Thyroid gland (tissue), 4 donors: ENCODE results near the gene APOA4. TPM values are rescaled to one million over a fixed set of nuclear protein-coding genes. Genes with fewer than 3 reads are reported as not detected.

Experiments used
- DNase-seq, 2 donors: peaks; one replicate each; pipeline ENCODE4 v3.0.0-alpha.2; 2019
- H3K27ac ChIP-seq, 3 donors: fragments of 200-600 bp; sonication (generic); 1 replicate in 2 of 3; 2 replicates in 1 of 3; pipeline ENCODE4 v1.5.1; 2016 to 2019; ENCODE audit warnings: mild to moderate bottlenecking in 1 of 3, moderate library complexity in 1 of 3
- H3K27me3 ChIP-seq: fragments of 200-600 bp; sonication (generic); one replicate; pipeline ENCODE4 v1.5.1; 2019
- H3K36me3 ChIP-seq, 2 donors: fragments of 200-600 bp; sonication (generic); one replicate each; pipeline ENCODE4 v1.5.1; 2016 to 2019
- H3K4me1 ChIP-seq, 2 donors: fragments of 200-600 bp; sonication (generic); one replicate each; pipeline ENCODE4 v1.5.1; 2017 to 2019
- H3K4me3 ChIP-seq, 3 donors: fragments of 200-600 bp; sonication (generic); replicated peaks in 1 of 3; 1 replicate in 2 of 3; 2 replicates in 1 of 3; pipeline ENCODE4 v1.5.1; 2016; ENCODE audit warnings: mild to moderate bottlenecking in 1 of 3
- H3K9me3 ChIP-seq: fragments of 200-600 bp; sonication (generic); one replicate; pipeline ENCODE4 v1.5.1; 2017
- POLR2A ChIP-seq, 2 donors: fragments of 450-650 bp; IDR thresholded peaks; one replicate each; pipeline ENCODE4 v1.6.1; 2017; ENCODE audit warnings: antibody characterized with exemption in 2 of 2, mild to moderate bottlenecking in 2 of 2, moderate library complexity in 1 of 2
- WGBS, 2 donors: methylation state at CpG; one replicate each; pipeline ENCODE4 v1.1.5; 2017; 5-methylcytosine and 5-hydroxymethylcytosine counted together
- intact Hi-C: fragments of 100-400 bp; cut with DNase I; formaldehyde crosslinking; loops from one replicate; pipeline ENCODE4 v1.15.1; 2023
- total RNA-seq, 4 donors: library from RNA; depleted of rRNA; stranded (reverse); fragments of >200 nt; gene quantifications; one replicate each; pipeline ENCODE4 v1.2.3, GENCODE V29; 2016
- TF ChIP-seq, protein P1 (sequence below), 6 experiments: fragments of 200-600 bp in 3 of 6; fragments of 450-650 bp in 3 of 6; sonication (generic) in 3 of 6; IDR thresholded peaks; one replicate each; pipeline ENCODE4 v1.5.1; 2016 to 2019; ENCODE audit warnings: antibody characterized with exemption in 6 of 6, mild to moderate bottlenecking in 2 of 6, inconsistent platforms in 1 of 6, moderate library complexity in 1 of 6

The APOA4 gene
- total RNA-seq, 4 donors from 2014 or later: not detected

DNA sequence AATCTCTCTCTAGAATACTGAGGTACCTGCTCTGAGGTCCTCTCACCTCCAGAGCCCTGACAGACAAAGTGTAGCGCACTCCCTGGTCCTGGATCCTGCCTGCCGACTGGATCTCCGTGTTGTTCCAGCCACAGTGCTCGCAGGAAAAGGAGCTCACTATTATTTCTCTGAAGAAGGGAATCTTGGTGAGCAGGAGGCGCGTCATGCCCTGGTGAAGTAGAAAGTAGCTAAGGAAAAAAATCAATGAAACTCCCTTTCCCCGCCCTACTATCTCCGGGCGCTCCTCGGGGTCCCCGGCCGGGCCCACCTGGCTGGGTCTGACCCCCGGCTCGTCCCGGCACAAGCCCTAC, 35.7 kb downstream of the APOA4 start:
- Histone ChIP-seq H3K4me3 (peak overlapping the region; percentile 84 to 93 (median 92)), H3K9me3 (no peaks in the 10 kb centered on the region), H3K27me3 (no peaks in the 10 kb centered on the region), H3K4me1 (peaks cover 13 to 32% of the 10 kb centered on the region in 2 donors), H3K27ac (peak overlapping the region; percentile 72 to 84 (median 82)), H3K36me3 (peaks cover 33 to 36% of the 10 kb centered on the region in 2 donors)
- peak in 1 of 2 donors; percentile 30 for DNase-seq
- TF ChIP-seq, protein P1, sequence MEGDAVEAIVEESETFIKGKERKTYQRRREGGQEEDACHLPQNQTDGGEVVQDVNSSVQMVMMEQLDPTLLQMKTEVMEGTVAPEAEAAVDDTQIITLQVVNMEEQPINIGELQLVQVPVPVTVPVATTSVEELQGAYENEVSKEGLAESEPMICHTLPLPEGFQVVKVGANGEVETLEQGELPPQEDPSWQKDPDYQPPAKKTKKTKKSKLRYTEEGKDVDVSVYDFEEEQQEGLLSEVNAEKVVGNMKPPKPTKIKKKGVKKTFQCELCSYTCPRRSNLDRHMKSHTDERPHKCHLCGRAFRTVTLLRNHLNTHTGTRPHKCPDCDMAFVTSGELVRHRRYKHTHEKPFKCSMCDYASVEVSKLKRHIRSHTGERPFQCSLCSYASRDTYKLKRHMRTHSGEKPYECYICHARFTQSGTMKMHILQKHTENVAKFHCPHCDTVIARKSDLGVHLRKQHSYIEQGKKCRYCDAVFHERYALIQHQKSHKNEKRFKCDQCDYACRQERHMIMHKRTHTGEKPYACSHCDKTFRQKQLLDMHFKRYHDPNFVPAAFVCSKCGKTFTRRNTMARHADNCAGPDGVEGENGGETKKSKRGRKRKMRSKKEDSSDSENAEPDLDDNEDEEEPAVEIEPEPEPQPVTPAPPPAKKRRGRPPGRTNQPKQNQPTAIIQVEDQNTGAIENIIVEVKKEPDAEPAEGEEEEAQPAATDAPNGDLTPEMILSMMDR (IDR thresholded peaks at IDR 0.05): no peak
- 2% methylated on average over 7 to 15 of the region's 15 CpGs for WGBS, 2 donors
- intact Hi-C loops: no loop called here

DNA sequence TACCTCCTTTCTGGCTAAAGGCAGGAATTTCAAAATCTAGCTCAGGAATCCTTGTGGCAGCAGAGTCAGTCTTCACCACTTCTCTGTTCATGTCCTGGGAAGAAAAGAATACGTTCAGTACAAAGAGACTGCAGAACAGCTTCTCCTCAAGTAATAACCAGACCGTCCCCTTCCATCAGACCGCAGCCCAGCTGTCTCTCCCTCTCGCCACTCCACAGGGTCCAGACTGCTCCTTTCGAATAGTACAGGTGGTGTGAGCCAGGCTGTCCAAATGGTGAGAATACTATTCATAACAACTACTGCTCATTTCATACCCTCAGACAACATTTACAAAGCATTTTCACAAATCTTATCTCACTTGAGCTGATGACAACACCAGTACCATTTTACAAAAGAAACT, 36.1 kb downstream of the APOA4 start:
- intact Hi-C loops: no loop called here
- peaks cover 38 to 41% of the 10 kb centered on the region in 2 donors for H3K36me3 ChIP-seq
- 61 to 63% methylated on average over 5 of the region's 5 CpGs for WGBS, 2 donors
- no peaks in the 10 kb centered on the region for H3K9me3 ChIP-seq
- peak overlapping the region; percentile 84 to 93 (median 92) for H3K4me3 ChIP-seq
- TF ChIP-seq POLR2A (IDR thresholded peaks at IDR 0.05): no peak
- TF ChIP-seq, protein P1 (IDR thresholded peaks at IDR 0.05): no peak
- H3K4me1 ChIP-seq: peaks cover 13 to 29% of the 10 kb centered on the region in 2 donors
- DNase-seq: no peak
- no peak overlapping the region for H3K27ac ChIP-seq
- H3K27me3 ChIP-seq: no peaks in the 10 kb centered on the region

DNA sequence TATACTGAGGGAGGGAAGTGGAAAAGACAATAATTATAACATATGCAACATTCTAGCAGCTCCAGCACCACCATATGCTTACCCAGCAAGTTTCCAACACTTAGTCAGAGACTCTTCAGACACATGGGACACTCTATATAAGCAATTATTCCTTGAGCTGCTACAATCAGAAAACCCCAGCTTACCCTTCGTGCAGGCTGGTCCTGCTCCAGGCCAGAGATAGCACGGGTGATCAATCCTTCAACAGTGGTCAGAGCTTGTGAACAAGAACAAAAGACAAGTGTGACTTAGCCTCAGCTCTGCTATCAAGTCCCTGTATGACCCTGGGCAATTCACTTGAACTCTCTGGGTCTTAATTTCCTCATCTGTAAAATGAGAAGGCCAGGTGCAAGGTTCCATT, 36.8 kb downstream of the APOA4 start:
- intact Hi-C loops: no loop called here
- Histone ChIP-seq H3K36me3 (peaks cover 43 to 47% of the 10 kb centered on the region in 2 donors), H3K4me3 (no peak overlapping the region)

DNA sequence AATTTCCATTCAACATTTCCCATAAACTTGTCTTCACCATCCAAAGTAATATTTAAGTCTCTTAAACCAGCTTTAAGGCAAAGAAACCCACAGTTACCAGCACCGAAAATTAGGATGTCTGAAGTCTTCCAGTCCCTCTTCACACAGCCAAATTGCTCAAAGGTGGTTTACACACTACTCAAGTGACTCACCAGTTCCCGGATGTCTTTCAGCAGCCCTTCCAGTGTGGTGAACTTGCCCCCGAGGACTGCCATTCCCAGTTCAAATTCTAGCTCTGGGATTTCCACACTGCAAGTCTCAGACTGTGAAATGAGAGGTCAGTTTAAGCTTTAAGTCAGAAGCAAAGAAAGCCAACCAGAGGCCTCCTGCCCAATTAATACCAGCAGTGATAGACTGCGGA, 40.4 kb downstream of the APOA4 start:
- Histone ChIP-seq H3K4me1 (peaks cover 0 to 12% of the 10 kb centered on the region in 2 donors), H3K36me3 (peaks cover 76 to 78% of the 10 kb centered on the region in 2 donors), H3K4me3 (no peak overlapping the region), H3K9me3 (no peaks in the 10 kb centered on the region), H3K27me3 (no peaks in the 10 kb centered on the region), H3K27ac (no peak overlapping the region)
- WGBS, 2 donors: 93 to 99% methylated on average over 4 of the region's 4 CpGs
- DNase-seq: no peak
- intact Hi-C loops: no loop called here
- TF ChIP-seq POLR2A (IDR thresholded peaks at IDR 0.05): no peak
- TF ChIP-seq, protein P1 (IDR thresholded peaks at IDR 0.05): no peak

More for the DNA sequence above, 36.8 kb downstream of the APOA4 start:
- no peaks in the 10 kb centered on the region for H3K9me3 ChIP-seq
- no peaks in the 10 kb centered on the region for H3K27me3 ChIP-seq
- TF ChIP-seq, protein P1 (IDR thresholded peaks at IDR 0.05): no peak
- no peak for TF ChIP-seq POLR2A (IDR thresholded peaks at IDR 0.05)
- H3K27ac ChIP-seq: no peak overlapping the region
- peaks cover 8 to 22% of the 10 kb centered on the region in 2 donors for H3K4me1 ChIP-seq
- no peak for DNase-seq
- 87 to 95% methylated on average over 2 of the region's 2 CpGs for WGBS, 2 donors

DNA sequence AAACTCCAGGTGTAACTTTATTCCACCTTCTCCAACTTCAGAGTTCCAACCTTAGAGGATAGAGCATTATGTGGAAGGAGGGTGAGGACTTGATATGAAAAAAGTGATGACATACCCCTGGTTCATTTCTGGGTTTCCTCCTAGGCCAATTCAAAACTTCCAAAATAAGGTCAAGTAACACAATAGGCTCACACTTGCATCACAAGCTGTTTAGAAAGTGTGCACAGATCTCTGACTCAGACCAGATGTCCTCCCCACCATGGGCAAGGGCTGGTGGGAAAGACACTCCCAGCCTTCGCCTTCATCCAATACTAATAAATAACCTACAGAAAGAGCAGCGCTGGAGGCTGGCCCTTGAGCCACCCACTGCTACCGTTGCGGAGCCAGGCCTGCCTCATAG, 44.5 kb downstream of the APOA4 start:
- no peak for DNase-seq
- H3K36me3 ChIP-seq: peaks cover 54 to 58% of the 10 kb centered on the region in 2 donors
- intact Hi-C loops: no loop called here
- H3K4me3 ChIP-seq: no peak overlapping the region
- peaks cover 2 to 4% of the 10 kb centered on the region in 2 donors for H3K4me1 ChIP-seq
- H3K27ac ChIP-seq: no peak overlapping the region
- WGBS, 2 donors: 98 to 99% methylated on average over 4 of the region's 4 CpGs
- no peaks in the 10 kb centered on the region for H3K9me3 ChIP-seq
- no peaks in the 10 kb centered on the region for H3K27me3 ChIP-seq
- TF ChIP-seq, protein P1 (IDR thresholded peaks at IDR 0.05): no peak
- TF ChIP-seq POLR2A (IDR thresholded peaks at IDR 0.05): no peak
